HG02885 (cell line): ENCODE data around the gene ZNF212.

Experiments used
- ATAC-seq: cut with Tn5 transposase; IDR thresholded peaks from one replicate; pipeline ENCODE4 v1.9.1; 2021; ENCODE audit warnings: mild to moderate bottlenecking; ENCODE audit not compliant: unreplicated experiment, poor library complexity

The ZNF212 gene

DNA sequence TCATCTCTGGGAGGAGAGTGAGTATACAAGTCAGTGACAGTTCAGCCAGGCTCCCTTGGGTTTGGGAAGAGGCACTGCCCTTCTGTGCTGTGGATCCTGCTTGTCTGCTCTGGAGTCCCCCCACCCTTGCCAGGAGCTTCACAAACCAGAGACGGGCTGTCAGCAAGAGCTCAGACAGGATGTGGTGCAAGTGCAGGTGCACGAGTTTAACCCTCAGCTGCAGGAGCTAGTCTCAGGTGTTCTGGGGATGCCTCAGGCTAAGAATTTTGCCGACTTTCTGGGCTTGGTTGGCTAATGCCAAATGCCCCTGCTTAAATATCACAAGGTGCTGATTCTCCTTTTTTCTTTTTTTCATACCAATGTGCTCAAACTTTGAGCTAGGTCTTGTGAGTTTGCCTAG, 44.9 kb downstream of the ZNF212 start:
- ATAC-seq, result peak; percentile 22

DNA sequence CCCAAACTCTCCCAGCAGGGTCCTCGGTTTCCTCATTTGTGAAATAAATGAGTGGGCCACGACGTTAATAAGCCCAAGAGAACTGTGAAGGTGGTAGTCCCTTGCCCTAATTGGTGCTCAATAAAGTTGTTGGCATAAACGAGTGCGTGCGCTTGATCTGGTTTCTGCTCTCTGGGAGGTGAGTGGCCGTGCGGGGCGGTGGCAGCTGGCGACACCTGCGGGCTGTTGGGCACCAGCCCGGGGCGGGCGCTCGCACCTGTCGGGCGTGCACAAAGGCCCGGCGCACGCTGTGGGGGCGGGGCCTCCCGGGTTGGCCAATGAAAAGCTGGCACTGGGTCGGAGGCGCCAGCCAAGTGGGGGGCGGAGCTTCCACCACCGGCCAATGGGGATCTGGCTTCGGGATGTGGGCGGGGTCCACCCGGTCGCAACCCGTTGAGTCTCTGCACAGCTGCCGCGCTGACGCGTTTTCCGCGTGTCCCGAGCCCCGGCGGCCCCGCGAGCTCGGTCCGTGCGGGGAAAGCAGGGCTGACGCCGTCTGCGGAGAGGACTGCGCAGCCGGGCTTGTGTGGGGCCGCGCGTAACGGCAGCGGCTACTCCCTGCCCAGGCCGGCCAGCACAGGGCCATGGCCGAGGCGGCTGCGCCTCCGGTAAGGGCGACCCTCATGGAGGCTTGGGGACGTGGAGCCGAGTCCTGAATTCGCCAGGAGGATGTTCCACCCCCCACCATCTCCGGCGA, 45.6 kb downstream of the ZNF212 start:
- peak; percentile 97 for ATAC-seq

DNA sequence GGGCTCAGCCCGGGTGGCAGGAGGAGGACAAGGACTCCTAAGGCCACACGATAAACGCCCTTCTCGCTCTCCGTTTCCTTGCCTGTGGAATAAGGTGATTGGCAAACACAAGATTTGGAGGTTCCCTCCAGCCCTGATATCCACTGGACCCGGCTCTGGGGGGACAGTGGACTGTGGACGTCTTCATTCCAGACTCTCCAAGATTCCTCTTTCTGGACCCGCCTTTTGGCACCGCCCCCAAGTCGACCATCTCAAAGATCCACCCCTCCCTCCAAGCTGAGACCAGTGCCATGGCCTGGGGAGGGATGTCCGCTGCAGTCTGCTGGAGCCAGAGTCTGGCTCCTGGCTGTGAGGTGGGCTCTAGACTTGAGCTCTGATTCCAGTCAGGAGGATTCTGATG, 46.2 kb downstream of the ZNF212 start:
- ATAC-seq, result no peak

DNA sequence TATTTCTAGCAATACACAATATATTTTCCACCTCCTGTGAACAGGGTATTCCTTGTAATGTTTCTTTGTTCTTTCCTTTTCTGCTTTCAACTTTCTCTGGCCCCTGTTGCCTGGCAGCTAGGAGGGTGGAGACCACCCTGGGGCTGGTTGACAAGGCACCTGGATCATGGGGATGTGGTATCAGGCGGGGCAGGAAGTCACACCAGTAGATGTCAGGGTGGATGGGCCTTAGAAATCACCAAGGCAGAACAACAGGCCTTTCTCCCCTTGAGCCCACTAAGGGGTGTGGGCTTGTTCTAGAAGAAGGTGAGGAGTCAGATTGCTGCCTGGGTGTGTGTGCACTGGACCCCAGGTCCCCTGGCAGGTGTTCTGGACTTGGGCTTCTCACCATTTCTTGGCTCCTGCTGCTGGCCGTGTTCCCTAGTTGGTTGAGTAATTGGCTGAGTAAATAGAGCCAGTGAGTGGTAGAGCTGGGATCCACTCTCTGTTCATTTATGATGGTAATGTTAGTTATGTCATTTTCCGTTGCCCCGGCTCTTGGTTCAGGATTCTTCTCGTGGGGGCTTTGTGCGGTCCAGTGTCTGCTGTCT, 47.5 kb downstream of the ZNF212 start:
- no peak for ATAC-seq

DNA sequence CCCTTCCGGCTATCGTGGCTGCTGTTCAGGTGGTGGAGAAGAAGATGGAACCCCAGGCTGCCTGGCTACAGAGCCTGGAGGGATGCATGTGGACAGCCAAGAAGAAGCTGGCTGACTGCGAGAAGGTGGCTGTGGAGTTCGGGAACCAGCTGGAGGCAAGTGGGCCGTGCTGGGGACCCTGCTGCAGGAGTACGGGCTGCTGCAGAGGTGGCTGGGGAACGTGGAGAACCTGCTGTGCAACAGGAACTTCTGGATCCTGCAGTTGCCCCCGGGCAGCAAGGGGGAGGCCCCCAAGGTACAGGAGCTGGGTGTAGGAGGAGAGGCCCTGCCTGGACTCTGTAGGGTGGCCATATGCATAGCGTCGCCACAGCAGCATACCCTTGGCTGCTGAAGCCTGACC, 48.2 kb downstream of the ZNF212 start:
- ATAC-seq, result no peak

DNA sequence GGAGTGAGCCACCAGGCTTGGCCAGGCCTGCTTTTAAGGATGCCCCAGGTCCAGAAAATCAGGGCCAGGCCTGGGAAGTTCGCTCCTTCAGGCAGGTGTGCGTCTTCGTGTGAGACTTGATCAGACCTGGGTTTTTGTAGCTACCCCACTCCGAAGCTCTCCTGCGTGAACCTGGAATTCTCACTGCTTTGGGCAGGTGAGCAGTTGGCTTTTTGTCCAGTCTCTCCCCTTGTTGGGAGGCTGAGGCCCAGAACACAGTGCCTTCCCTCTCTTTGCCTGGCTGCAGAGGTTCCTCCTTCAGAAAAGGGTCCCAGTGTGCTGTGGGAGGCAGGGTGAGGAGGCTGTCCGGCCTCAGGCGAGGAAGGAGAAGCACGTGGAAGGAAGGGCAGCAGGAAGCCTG, 49.8 kb downstream of the ZNF212 start:
- ATAC-seq, result no peak

DNA sequence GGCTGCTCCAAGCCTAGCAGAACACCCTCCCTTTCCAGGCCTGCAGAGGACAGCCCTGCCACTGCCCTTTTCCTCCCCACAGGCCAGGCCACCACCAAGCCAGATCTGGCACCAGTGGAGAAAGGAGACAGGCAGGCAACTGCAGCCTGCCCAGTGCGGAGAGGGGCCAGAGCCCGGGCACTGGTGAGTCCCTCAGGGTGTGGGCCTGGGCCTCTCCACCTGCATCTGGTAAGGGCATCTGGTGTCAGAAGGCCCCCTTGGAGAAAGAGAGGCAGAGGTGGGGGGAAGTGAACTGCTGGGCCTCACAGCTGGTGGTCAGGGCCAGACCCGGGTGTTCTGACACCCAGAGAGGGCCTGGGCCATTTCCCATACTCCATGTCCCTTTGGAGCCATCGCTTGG, 50.4 kb downstream of the ZNF212 start:
- ATAC-seq, result no peak

DNA sequence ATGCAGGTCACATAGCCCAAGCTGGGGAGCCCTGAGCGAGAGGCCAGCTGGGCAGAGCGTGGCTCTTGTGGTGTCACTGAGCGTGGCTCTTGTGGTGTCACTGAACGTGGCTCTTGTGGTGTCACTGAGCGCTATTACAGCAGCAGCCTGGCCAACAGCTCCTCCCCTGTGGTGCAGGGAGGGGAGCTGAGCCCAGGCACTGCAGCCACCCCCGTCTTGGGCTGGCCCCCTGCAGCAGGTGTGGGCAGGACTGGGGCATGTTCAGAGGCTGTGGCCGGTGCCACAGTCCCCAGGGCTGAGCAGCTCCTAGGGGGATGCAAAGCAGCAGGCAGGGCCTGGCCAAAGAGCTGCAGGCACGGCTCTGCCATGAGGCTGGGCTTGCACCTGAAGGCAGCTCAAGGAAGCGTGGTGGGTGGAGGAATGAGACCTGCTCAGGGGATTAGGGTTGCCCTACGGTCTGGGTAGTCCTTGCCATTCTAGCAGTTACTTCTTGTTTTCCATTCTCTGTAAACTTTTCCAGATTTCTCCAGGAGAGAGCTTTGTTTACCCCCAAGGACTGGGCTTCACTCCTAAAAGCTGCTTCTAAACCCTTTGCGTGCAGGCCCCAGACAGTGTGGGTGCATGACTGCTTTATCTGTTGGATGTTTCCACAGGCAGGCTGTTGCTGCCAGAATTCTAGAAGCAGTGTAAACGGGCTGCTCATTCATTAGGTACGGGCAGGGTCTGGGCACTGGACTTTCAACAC, 51.8 kb downstream of the ZNF212 start:
- ATAC-seq, result peak; percentile 43

DNA sequence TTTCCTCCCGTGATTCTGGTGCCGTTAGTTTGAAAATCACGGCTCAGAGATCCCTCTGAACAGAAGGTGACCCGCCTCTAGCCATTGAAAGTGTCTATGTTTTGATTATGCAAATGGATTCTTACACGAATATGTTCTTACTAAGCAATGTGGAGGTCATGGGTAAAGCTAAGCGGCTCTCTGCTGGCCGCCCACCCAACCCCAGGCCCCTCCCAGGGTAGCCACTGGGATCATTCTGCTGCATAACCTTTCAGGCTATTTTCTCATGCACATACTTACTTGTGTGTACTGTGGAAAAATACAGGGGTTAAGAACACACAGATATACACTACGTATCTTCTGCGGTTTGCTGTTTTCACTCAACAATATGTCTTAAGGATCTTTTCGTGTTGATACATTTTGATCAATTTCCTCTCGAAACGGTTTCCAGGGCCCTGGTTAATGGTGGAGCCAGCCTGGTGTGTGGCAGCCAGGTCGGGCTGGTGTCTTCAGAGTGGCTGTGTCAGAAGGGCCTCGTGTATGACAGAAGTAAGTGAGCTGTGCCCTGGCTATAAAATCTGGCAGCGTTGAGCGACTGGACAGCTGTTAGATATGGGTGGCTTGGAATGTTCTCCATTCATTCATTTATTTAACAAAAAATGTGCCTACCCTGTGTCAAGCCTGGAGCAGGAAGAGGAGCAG, 52.5 kb downstream of the ZNF212 start:
- no peak for ATAC-seq

DNA sequence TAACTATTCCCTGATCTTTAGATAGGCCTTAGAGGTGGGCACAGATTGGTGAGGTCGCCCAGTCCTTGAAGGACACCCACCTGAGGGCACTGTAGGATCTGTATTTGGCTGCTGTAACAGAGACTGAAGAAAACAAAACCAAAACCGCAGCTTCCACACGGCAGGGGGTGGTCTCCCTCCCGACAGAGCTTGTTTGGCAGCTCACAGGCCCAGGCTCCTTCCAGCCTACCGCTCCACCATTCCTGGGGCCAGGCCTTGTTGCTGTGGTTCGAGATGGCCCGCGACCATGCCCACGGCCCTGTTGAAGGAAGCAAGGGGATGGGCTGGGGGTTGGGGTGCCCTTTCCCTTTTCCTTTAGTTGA, 53.0 kb downstream of the ZNF212 start:
- no peak for ATAC-seq

DNA sequence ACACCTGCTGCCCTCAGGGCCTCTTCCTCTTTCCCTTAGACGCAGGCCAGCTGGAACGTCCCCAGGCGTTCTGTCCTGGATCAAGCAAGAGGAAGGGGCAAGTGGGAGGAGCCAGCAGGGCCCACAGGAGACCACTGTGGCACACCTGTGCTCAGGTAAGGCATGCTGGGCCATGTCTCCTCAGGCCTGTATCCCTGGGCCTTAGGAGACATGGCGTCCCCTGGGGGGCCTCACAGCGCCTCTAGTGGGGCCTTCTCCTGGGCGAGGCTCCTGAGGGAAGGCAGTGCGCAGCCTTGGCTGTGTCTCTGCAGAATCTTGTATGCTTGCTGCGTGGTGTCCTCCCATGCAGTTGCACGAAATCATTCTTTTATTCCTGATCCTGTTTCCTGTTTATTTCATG, 53.9 kb downstream of the ZNF212 start:
- ATAC-seq, result no peak

DNA sequence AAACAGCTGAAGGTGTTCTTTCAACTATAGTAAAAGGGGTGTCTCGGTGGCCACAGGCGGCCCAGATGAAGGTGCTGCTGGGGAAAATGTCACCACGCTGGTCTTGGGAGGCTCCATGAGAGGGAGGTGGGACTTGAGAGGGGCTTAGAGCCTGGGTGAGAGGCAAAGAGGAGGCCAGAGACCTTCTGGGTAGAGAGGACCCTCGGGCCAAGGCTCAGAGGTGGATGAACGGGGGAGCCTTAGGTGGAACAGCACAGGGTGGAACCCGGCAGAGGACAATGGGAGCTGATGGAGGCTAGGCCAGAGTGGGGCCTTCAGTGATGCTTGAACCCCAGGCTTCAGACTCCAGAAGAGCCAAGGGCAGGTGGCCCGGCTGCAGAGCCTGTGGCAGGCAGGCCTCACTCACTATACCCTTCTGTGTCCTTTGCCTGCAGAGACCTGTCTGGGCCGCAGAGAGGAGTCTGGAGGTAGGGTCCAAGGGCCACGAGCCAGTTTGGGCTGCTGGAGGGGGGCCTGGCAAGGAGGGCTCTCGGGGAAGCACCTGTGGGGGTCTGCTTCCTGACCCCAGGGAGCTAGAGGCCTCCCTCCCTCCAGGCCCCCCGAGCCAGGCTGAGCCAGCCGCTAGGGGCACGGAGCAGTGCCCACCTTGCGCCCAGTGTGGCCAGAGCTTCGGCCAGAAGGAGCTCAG, 54.6 kb downstream of the ZNF212 start:
- ATAC-seq, result no peak

DNA sequence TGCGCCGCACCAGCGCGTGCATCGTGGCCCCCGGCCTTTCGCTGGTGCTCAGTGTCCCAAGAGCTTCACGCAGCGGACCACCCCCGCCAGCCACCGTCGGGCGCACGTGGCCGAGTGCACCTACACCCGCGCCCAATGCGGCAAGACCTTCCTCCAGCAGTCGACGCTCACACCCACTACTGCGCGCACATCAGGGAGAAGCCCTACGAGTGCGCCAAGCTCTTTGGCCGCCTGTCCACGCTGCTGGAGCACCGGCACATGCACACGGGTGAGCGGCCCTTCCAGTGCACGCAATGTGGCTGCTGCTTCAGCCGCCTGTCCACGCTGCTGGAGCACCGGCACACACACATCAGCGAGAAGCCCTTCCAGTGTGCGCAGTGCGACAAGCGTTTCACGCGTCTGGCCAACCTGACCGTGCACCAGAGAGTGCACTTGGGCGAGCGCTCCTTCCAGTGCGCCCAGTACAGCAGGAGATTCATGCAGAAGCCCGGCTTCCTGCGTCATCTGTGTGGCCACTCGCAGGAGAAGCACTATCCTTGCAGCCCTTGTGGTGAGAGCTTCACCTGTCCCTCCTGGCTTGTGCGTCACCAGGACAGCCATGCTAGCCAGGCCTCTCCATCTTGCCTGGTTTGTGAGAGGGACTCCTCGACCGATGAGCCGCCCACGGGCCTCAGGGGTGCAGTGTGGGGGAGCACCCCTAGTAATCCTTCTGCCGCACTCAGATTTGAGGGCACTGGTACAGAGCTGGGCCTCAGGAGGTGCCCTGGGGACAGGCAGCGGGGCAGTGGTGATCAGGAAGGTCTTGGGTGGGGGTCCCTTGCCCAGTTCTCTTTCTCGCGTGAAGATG, 55.4 kb downstream of the ZNF212 start:
- ATAC-seq, result no peak

DNA sequence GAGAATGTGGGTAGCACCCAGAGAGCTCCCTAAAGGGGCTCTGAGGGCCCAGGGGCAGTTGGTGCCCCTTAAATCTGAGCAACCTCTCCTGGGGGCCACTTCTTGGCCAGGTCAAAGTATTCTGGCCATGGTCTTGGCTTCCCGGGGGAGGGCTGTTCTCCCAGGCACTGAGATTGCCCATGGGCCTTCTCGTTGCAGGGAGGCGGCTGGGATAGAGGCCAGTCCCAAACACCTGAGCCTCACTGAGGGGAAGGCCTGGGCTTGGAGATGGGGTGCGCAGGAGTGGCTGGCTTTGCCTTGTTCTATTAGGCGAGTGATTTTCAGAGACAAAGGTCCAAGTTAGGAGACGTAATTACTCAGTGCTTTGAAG, 56.0 kb downstream of the ZNF212 start:
- ATAC-seq, result no peak

DNA sequence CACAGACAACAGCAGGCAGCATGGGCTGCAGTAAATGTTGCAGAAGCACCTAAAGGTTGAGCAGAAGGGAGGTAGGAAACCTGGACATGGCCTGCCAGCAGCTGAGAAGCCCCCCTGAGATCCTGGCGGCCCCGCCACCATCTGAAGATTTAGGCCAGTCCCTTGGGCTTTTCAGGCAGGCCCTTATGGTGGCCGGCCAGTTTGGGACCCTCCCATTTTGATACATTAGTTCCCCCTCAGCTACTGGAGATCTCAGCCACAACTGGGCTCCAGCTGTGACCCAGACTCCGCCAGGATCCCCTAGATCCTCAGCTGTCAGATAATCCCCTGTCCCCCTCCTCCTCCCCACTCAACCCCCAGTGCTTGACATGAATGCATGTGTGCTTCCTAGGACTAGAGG, 56.9 kb downstream of the ZNF212 start:
- no peak for ATAC-seq

DNA sequence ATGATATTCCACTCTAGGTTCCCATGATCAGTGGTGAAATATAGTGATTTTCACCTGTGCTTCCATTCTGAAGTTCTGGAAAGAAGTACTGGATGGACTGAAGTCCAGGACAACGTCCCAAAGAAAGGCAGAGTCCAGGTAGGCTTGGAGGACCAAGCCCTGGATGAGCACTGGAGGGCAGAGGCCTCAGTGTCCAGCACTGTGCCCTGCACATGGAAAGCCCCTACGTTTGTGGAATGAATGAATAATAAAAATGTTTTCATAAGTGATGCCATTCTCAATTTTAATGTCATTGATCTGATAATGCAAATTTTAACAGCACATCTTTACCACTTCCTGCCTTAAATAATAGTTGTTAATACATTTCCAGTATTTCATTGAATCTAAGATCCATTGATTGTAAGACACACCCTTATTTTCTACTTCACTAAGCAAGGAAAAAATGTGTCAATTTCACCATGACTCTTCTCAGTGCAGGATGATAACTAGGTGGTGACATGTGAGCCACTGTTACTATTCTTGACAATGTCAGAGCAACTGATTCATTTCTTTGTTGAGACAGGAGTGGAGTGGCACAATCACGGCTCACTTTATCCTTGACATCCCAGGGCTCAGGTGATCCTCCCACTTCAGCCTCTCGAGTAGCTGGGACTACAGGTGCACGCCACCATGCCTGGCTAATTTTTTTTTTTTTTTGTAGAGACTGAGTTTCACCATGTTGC, 57.7 kb downstream of the ZNF212 start:
- ATAC-seq, result no peak

DNA sequence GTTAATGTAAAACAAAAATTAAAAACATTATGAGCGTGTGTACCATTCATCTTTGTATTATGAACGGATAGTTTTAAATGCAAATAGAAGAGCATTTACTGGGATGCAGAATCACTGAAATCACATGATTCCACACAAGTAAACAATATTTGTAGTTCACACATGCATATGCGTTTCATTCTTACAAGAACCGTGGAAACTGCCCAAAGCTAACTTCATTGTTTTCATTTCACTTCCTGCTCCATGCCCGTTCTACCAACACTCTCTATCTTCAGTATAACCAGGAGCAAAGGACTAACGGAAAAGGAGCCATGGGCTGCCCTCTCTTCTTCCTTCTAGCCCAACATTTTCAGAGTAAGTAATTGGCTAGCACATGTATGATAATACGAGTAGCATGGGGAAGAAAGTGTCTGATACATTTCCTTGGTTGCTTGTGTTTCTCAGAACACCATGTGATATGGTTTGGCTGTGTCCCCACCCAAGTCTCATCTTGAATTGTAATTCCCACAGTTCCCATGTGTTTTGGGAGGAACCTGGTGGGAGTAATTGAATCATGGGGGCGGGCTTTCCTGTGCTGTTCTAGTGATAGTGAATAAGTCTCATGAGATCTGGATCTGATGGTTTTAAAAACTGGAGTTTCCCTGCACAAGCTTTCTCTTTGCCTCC, 61.3 kb downstream of the ZNF212 start:
- ATAC-seq, result no peak

DNA sequence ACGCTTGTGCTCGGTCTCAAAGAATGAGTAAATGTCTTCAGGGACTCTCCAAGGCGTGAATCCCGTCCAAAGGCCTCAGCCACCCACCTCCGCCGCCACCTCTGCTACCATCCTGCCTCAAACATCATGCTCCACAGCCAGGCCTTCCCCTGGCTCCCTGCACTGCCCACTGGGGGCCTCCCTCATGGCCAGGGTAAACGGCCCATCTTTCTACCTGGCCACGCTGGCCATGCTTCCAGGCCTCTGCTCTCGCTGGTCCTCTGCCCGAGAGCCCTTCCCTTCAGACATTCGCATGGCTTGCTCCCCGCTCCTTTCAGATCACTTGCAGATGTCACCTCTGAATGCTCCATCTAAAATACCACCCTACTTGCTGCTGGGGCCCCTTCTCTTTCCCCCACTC, 62.8 kb downstream of the ZNF212 start:
- no peak for ATAC-seq

DNA sequence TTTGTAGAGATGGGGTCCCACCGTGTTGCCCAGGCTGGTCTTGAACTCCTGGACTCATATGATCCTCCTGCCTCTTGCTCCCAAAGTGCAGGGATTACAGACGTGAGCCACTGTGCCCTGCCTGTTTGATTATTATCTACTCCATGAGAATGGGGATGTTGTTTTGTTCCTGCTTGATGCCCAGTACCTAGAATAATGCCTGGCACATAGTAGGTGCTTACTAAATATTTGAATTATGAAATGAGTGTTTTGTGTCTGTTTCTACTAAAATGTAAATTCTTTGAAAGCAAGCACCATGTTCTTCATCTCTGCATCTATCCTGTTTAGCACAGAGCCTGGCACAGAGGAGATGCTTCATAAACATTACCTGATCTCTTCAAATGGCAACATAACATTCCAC, 63.4 kb downstream of the ZNF212 start:
- ATAC-seq, result no peak
